Measurements from ENCODE around the gene NOL7.

GRCh38 chr6:13593720-13594119 lies 21.4 kb upstream of the NOL7 start:
- TF ChIP-seq POLR2A (IDR thresholded peaks at IDR 0.05) (no peak), CTCF (IDR thresholded peaks at IDR 0.05) (no peak)

Data from Peyer's patch (tissue), 4 donors.